AG04449 (cell line): ENCODE results near the gene IER5L.

Experiments used
- CTCF ChIA-PET: fragments of 350-600 bp; formaldehyde crosslinking; extraction: SDS; loops from one replicate; lab custom pipeline; 2021; ENCODE audit warnings: antibody characterized with exemption; lab: Yijun Ruan, JAX
- POLR2A ChIA-PET: fragments of 400-600, 350-600 bp; formaldehyde crosslinking; extraction: SDS; loops from one replicate; lab custom pipeline; 2020; ENCODE audit warnings: antibody characterized with exemption, inconsistent platforms; lab: Yijun Ruan, JAX
- DNase-seq: peaks from one replicate; pipeline ENCODE4 v3.0.0-alpha.2; 2010; ENCODE audit warnings: low read depth, low spot score
- H3K4me3 ChIP-seq: 2 replicates; pipeline ENCODE4 v1.5.1; 2011; ENCODE audit warnings: low read depth, mild to moderate bottlenecking, control low read depth, low read length
- TF ChIP-seq, protein P1 (sequence below): IDR thresholded peaks from one replicate; pipeline ENCODE4 v1.5.1; 2011; ENCODE audit warnings: mild to moderate bottlenecking, moderate library complexity, low read length, control low read depth, inconsistent platforms; ENCODE audit not compliant: insufficient read depth; ENCODE audit errors: missing control alignments

IER5L gene

DNA sequence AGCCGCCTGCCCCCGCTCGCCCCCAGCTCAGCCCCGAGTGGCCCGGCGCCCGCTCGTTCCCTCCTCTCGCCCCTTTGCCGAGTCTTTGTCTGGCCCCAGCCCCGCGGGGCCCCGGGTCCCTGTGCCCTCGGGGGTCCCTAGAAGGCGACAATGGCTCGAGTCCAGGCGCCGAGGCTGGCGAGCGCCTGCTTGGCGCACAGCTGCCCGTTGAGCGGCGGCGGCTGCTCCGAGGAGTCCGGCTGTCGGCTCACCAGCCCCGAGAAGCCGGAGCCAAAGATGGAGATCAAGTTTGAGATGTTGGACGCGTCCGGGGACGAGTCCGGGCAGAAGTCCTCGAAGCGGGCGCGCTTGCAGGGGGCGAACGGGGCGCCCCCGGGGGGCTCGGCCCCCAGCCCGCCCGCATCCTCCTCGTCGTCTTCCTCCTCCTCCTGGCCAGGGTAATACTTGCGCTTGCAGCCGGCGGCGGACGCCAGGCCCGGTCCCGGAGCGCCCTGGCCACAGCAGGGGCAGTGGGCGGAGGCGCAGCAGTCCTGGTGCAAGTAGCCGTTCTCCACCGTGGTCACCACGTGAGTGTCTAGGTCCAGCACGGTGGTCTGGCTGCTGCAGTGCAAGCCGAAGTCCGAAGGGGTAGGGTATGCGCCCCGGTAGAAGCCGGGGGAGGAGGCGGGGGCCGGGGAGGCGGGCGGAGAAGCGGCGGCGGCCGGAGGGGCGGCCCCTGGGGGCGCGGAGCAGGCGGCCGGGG is 1.2 kb downstream of the IER5L start:
- CTCF ChIA-PET = interaction anchor here (1.6 to 15.2 kb wide), 2 partner anchors 32 to 305 kb away, joined by 6 to 345 read pairs; no protein-coding TSS in a partner anchor
- TF ChIP-seq, protein P1, sequence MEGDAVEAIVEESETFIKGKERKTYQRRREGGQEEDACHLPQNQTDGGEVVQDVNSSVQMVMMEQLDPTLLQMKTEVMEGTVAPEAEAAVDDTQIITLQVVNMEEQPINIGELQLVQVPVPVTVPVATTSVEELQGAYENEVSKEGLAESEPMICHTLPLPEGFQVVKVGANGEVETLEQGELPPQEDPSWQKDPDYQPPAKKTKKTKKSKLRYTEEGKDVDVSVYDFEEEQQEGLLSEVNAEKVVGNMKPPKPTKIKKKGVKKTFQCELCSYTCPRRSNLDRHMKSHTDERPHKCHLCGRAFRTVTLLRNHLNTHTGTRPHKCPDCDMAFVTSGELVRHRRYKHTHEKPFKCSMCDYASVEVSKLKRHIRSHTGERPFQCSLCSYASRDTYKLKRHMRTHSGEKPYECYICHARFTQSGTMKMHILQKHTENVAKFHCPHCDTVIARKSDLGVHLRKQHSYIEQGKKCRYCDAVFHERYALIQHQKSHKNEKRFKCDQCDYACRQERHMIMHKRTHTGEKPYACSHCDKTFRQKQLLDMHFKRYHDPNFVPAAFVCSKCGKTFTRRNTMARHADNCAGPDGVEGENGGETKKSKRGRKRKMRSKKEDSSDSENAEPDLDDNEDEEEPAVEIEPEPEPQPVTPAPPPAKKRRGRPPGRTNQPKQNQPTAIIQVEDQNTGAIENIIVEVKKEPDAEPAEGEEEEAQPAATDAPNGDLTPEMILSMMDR = no peak
- no peak for DNase-seq
- peak overlapping the region; percentile 94 for H3K4me3 ChIP-seq
- POLR2A ChIA-PET = interaction anchor here (0.6 to 9.1 kb wide), 19 partner anchors 9 to 444 kb away, joined by 3 to 233 read pairs (median 12); partner anchors contain the start of gene C9orf50

DNA sequence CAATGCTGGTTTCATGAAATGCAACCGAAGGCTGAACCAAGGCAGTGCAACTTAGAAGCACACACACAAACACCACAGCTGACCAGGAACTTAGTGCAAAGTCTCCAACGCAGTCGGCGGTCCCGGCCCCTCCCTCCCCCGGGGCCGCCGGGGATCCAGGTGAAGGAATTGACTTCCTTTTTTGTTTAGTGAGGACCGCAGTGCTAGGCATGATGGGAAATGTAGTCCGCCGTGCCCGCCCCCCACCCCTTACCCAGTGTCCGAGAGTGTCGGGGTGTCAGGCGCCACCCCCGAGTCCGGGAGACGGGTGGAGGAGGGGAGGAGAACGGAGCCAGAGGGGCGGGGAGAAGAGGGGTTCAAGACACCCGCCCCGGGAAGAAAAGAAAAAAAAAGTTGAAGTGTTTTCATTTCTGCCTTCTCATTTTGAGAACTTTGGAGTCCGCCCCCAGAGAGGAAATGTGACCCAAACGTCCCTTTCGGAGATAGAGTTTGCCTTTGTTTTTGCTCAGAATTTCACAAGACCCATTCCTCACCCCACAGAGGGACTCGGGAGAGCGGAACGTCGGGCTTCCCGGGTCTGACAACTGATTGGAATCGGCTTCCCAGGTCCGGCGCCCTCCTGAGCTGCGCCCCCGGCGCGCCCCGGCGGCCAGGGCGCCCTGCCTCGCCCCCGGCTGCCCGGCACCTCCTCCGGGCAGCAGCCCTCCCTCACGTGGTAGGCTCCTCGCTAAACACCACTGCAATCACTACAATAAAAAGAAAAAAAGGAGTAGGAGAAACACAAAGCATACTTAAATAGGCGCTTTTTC is 2.0 kb downstream of the IER5L start:
- CTCF ChIA-PET = interaction anchor here (2.7 to 15.2 kb wide), 4 partner anchors 14 to 449 kb away, joined by 10 to 345 read pairs (median 34); no protein-coding TSS in a partner anchor
- TF ChIP-seq, protein P1 = no peak
- peak overlapping the region; percentile 94 for H3K4me3 ChIP-seq
- DNase-seq = no peak
- POLR2A ChIA-PET = interaction anchor here (0.9 to 9.1 kb wide), 6 partner anchors 35 to 445 kb away, joined by 3 to 233 read pairs (median 60); partner anchors contain the start of gene C9orf50

- no peak for DNase-seq
- peak overlapping the region; percentile 94 for H3K4me3 ChIP-seq
- TF ChIP-seq, protein P1 = no peak
- CTCF ChIA-PET = interaction anchor here (1.6 to 15.2 kb wide), 8 partner anchors 9 to 449 kb away, joined by 5 to 345 read pairs (median 13); no protein-coding TSS in a partner anchor
- POLR2A ChIA-PET = interaction anchor here (2.5 to 9.1 kb wide), 6 partner anchors 34 to 395 kb away, joined by 12 to 233 read pairs (median 60); no protein-coding TSS in a partner anchor
These were observed 2.6 kb downstream of the IER5L start for GRCh38 chr9:129175515-129175824.

DNA sequence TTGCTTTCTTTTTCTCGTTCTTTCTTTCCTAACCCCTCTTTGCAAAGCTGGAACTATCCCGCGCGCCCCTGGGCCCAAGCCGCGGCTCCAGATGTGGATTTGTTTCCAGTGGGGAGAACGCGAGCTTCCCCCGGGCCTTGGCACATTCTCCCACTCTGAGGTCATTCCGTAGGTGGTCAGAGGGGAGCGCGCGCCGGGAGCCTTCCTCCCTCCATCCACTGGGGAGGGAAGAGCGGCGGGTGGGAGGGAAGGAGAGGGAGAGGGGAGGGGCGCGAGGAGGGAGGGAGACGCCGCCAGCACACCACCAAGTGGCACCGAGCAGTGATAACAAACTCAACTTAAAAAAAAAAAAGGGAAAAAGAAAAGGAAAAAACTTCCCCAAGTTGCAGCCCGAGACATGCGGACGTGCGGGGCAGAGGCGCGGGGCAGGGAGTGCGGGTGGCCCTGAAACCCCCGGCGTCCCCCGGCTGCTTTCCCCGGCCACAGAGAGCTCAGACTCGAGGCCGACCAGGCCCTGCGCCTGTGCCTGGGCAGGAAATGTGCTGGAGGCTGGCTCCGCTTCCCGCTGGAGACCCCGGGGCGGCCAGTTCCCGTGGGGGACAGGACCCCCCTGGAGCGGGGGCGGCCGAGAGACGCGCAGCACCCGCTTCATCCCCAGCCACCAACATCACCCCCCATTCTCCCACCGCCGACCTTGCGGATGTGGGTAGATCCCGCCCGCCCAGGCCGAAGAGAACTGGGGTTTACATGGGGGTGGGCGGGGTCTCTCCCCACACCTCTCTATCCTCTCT is 3.1 kb downstream of the IER5L start:
- DNase-seq = peak; percentile 66
- TF ChIP-seq, protein P1 = peak; percentile 4

DNA sequence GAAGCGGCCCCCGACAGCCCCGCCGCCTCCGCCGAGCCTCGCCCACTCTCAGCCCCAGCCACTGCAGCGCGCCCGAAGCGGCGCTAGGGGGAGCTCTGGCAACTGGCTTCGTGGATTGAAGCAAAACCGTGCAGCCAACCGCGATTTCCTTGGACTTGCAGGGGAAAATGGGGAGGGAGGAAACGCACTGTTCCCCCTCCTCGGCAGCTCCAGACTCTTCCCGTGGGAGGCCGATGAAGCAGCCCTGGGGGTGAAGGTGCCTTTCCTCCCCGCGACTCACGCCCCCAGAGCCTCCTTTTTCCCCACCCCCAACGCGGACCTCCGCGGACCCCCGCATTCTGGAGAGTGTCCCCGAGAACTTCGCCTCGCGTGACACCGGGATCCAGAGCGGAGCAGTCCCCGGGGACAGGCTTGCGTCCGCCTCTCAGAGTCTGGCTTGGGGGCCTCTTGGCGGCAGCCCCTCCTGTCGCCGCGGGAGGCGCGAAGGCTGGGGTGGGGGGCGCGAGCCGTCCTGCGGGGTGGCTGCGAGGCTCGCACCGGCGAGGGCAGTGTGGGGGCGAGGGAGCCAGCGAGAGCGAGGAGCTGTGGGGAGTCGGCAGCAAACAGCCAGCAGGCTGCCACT is 3.8 kb downstream of the IER5L start:
- CTCF ChIA-PET = interaction anchor here (0.5 to 15.2 kb wide), 52 partner anchors 8 to 451 kb away, joined by 3 to 345 read pairs (median 6); no protein-coding TSS in a partner anchor
- POLR2A ChIA-PET = interaction anchor here (0.7 to 9.1 kb wide), 22 partner anchors 8 to 523 kb away, joined by 3 to 233 read pairs (median 4); partner anchors contain the start of genes CRAT, NTMT1 and PTPA
- no peak for DNase-seq
- H3K4me3 ChIP-seq = peak overlapping the region; percentile 94
- TF ChIP-seq, protein P1 = peak; percentile 97

More for the DNA sequence above, 3.1 kb downstream of the IER5L start:
- POLR2A ChIA-PET = interaction anchor here (0.7 to 9.1 kb wide), 21 partner anchors 9 to 522 kb away, joined by 3 to 233 read pairs (median 4); partner anchors contain the start of genes CRAT, NTMT1 and PTPA
- CTCF ChIA-PET = interaction anchor here (0.5 to 15.2 kb wide), 37 partner anchors 9 to 450 kb away, joined by 3 to 345 read pairs (median 9); no protein-coding TSS in a partner anchor
- peak overlapping the region; percentile 94 for H3K4me3 ChIP-seq
